T-helper 2 cell treated with Interferon-gamma antibody and Interleukin-4, amounts not matched to agents 5 μg/mL and 100 μg/mL, for 36 hours (primary cell): ENCODE measurements around the gene CTRB1.

ENCODE experiments used
- DNase-seq: peaks from one replicate; pipeline ENCODE4 v3.0.0; 2021; ENCODE audit warnings: low spot score
- H3K27ac Mint-ChIP-seq: one replicate; pipeline ENCODE4 v1.8.0; 2021; ENCODE audit warnings: mild to moderate bottlenecking, mixed read lengths
- H3K27me3 Mint-ChIP-seq: one replicate; pipeline ENCODE4 v1.8.0; 2021; ENCODE audit warnings: low read depth, mixed read lengths
- H3K36me3 Mint-ChIP-seq: one replicate; pipeline ENCODE4 v1.8.0; 2021; ENCODE audit warnings: low read depth, mixed read lengths
- H3K4me1 Mint-ChIP-seq: one replicate; pipeline ENCODE4 v1.8.0; 2021; ENCODE audit warnings: low read depth, mixed read lengths
- H3K4me3 Mint-ChIP-seq: one replicate; pipeline ENCODE4 v1.8.0; 2022; ENCODE audit warnings: mild to moderate bottlenecking, moderate library complexity, mixed read lengths
- H3K9me3 Mint-ChIP-seq: one replicate; pipeline ENCODE4 v1.8.0; 2021; ENCODE audit warnings: mixed read lengths

The CTRB1 gene

GRCh38 chr16:75218256-75219076 is at the start of gene CTRB1:
Gene CTRB1 (plus strand): TSS chr16:75218988. CDS start chr16:75219008, 20 bp downstream.
- Mint-ChIP-seq H3K36me3 (no peaks in the 10 kb centered on the region), H3K4me1 (peaks cover 1% of the 10 kb centered on the region), H3K27ac (peak within 1 kb of the TSS; percentile 72), H3K4me3 (peak within 1 kb of the TSS; percentile 58), H3K9me3 (no peaks in the 10 kb centered on the region), H3K27me3 (no peaks in the 10 kb centered on the region)
- DNase-seq, result no peak

- Mint-ChIP-seq H3K36me3 (peaks cover 73% of the 10 kb centered on the region), H3K4me1 (no peaks in the 10 kb centered on the region), H3K27me3 (no peaks in the 10 kb centered on the region), H3K27ac (no peak overlapping the region), H3K4me3 (no peak overlapping the region), H3K9me3 (peaks cover 80% of the 10 kb centered on the region)
- DNase-seq, result no peak
Observed at GRCh38 chr16:75169899-75170405, 48.8 kb upstream of the CTRB1 start.

GRCh38 chr16:75172578-75172977 is 46.2 kb upstream of the CTRB1 start:
- H3K27me3 Mint-ChIP-seq, result no peaks in the 10 kb centered on the region
- H3K9me3 Mint-ChIP-seq, result peaks cover 81% of the 10 kb centered on the region
- DNase-seq, result no peak
- no peak overlapping the region for H3K4me3 Mint-ChIP-seq
- no peak overlapping the region for H3K27ac Mint-ChIP-seq
- peaks cover 57% of the 10 kb centered on the region for H3K36me3 Mint-ChIP-seq
- H3K4me1 Mint-ChIP-seq, result no peaks in the 10 kb centered on the region

- no peak for DNase-seq
- no peaks in the 10 kb centered on the region for H3K27me3 Mint-ChIP-seq
- peaks cover 74% of the 10 kb centered on the region for H3K9me3 Mint-ChIP-seq
- peaks cover 35% of the 10 kb centered on the region for H3K36me3 Mint-ChIP-seq
- H3K27ac Mint-ChIP-seq, result no peak overlapping the region
- no peak overlapping the region for H3K4me3 Mint-ChIP-seq
- no peaks in the 10 kb centered on the region for H3K4me1 Mint-ChIP-seq
Observed at GRCh38 chr16:75175074-75175473, 43.7 kb upstream of the CTRB1 start.

GRCh38 chr16:75176926-75177325 is 41.9 kb upstream of the CTRB1 start:
- H3K4me1 Mint-ChIP-seq, result no peaks in the 10 kb centered on the region
- H3K27me3 Mint-ChIP-seq, result peaks cover 2% of the 10 kb centered on the region
- H3K27ac Mint-ChIP-seq, result no peak overlapping the region
- no peak for DNase-seq
- H3K36me3 Mint-ChIP-seq, result peaks cover 21% of the 10 kb centered on the region
- no peak overlapping the region for H3K4me3 Mint-ChIP-seq
- peaks cover 62% of the 10 kb centered on the region for H3K9me3 Mint-ChIP-seq

GRCh38 chr16:75179208-75179607 is 39.6 kb upstream of the CTRB1 start:
- peaks cover 2% of the 10 kb centered on the region for H3K27me3 Mint-ChIP-seq
- H3K4me3 Mint-ChIP-seq, result no peak overlapping the region
- no peak overlapping the region for H3K27ac Mint-ChIP-seq
- H3K36me3 Mint-ChIP-seq, result peaks cover 12% of the 10 kb centered on the region
- no peaks in the 10 kb centered on the region for H3K4me1 Mint-ChIP-seq
- DNase-seq, result no peak
- peaks cover 41% of the 10 kb centered on the region for H3K9me3 Mint-ChIP-seq

GRCh38 chr16:75181630-75182029 is 37.2 kb upstream of the CTRB1 start:
- Mint-ChIP-seq H3K27ac (no peak overlapping the region), H3K9me3 (peaks cover 27% of the 10 kb centered on the region), H3K4me1 (no peaks in the 10 kb centered on the region)

GRCh38 chr16:75188832-75189477 is 29.8 kb upstream of the CTRB1 start:
- Mint-ChIP-seq H3K9me3 (no peaks in the 10 kb centered on the region), H3K27me3 (peaks cover 5% of the 10 kb centered on the region), H3K36me3 (no peaks in the 10 kb centered on the region), H3K4me3 (no peak overlapping the region), H3K4me1 (no peaks in the 10 kb centered on the region), H3K27ac (no peak overlapping the region)
- no peak for DNase-seq

More at GRCh38 chr16:75181630-75182029, 37.2 kb upstream of the CTRB1 start:
- peaks cover 4% of the 10 kb centered on the region for H3K27me3 Mint-ChIP-seq
- no peak overlapping the region for H3K4me3 Mint-ChIP-seq
- H3K36me3 Mint-ChIP-seq, result peaks cover 6% of the 10 kb centered on the region
- no peak for DNase-seq

- Mint-ChIP-seq H3K4me1 (no peaks in the 10 kb centered on the region), H3K27ac (no peak overlapping the region), H3K36me3 (no peaks in the 10 kb centered on the region), H3K9me3 (no peaks in the 10 kb centered on the region), H3K27me3 (peaks cover 4% of the 10 kb centered on the region), H3K4me3 (no peak overlapping the region)
- DNase-seq, result no peak
Observed at GRCh38 chr16:75189638-75190245, 29.0 kb upstream of the CTRB1 start.

GRCh38 chr16:75192606-75193264 is 26.1 kb upstream of the CTRB1 start:
- H3K36me3 Mint-ChIP-seq, result no peaks in the 10 kb centered on the region
- H3K9me3 Mint-ChIP-seq, result no peaks in the 10 kb centered on the region
- H3K27me3 Mint-ChIP-seq, result peaks cover 13% of the 10 kb centered on the region
- DNase-seq, result no peak
- H3K4me3 Mint-ChIP-seq, result no peak overlapping the region
- H3K4me1 Mint-ChIP-seq, result peaks cover 2% of the 10 kb centered on the region
- no peak overlapping the region for H3K27ac Mint-ChIP-seq

- Mint-ChIP-seq H3K4me3 (no peak overlapping the region), H3K27ac (no peak overlapping the region), H3K9me3 (no peaks in the 10 kb centered on the region), H3K36me3 (no peaks in the 10 kb centered on the region), H3K4me1 (peaks cover 4% of the 10 kb centered on the region), H3K27me3 (peaks cover 17% of the 10 kb centered on the region)
- DNase-seq, result no peak
Observed at GRCh38 chr16:75193265-75193650, 25.5 kb upstream of the CTRB1 start.

- no peak for DNase-seq
- H3K9me3 Mint-ChIP-seq, result no peaks in the 10 kb centered on the region
- H3K4me1 Mint-ChIP-seq, result peaks cover 6% of the 10 kb centered on the region
- no peaks in the 10 kb centered on the region for H3K36me3 Mint-ChIP-seq
- peaks cover 19% of the 10 kb centered on the region for H3K27me3 Mint-ChIP-seq
- H3K27ac Mint-ChIP-seq, result no peak overlapping the region
- no peak overlapping the region for H3K4me3 Mint-ChIP-seq
Observed at GRCh38 chr16:75193730-75194444, 24.9 kb upstream of the CTRB1 start.
